Stimulated activated CD4-positive, alpha-beta T cell treated with anti-CD3 and anti-CD28 coated beads, Interleukin-12 subunit alpha, Interleukin-12 subunit beta, amount 100 ng/mL, for 24 hours (primary cell): ENCODE measurements around the gene HDX.
"Not testable (repeated sequence)": the region's sequence is repeated elsewhere in the genome, so short reads cannot be mapped to it uniquely, and the experiment has no call there.

Experiments
- DNase-seq, 2 experiments: peaks; one replicate each; pipeline ENCODE4 v3.0.0-alpha.2; 2020; ENCODE audit warnings: low read depth in 2 of 2

The HDX gene

DNA sequence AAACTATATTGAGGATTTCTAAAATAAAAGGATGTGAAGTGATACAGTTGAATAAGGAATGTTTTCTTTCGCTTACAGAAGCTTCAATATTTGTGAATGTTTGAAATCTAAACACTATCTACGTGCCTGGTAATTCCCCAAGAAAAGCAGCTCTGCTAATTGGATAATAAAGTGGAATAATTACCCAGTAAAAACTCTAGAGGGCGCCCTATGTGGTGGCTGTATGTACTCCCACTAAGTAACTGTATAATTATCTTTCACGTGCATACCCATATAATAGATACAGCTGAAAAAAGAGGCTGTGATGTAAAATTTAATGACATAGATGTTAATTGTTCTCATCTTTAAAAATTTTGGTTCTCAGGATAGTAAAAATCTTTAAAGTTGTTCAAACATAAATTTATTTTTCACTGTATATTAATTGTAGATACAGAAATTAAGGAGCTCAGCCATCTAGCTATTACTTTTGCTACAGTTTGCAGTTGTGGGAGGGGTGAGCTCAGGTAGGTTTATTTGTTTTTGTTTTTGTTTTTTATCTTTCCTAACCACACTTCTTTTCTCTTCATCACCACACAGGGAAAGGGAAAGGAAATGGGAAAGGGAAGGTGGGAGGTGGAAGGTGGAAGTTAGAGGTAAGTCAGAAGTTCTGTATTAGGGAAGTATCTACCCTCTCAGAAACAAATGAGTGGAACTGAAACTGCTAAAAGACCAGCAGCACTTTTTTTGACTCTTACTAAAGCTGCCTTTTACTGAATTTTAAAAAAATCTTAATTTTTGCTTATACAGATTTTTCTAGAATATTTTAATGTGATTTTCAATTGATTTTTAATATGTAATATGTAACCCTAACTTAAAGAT is 162.5 kb downstream of the HDX start:
- no peak for DNase-seq

DNA sequence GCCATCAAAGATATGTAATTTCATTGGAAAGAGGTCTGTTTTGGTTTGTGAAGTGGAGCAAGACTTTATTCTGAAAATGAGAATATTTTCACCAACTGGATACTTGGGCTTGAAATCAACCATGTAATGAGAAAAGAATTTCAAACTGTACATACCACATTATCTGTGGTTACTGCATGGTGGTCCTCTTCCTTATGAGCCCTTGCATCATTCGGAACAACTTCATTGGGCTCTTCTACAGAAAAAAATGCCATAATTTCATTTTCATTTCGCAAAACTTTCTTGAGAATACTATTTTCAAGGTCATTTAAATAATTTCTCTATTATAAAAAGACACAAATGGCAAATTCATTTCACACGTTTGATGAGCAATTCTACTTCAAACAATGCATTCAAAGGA is 165.6 kb downstream of the HDX start:
- no peak for DNase-seq

DNA sequence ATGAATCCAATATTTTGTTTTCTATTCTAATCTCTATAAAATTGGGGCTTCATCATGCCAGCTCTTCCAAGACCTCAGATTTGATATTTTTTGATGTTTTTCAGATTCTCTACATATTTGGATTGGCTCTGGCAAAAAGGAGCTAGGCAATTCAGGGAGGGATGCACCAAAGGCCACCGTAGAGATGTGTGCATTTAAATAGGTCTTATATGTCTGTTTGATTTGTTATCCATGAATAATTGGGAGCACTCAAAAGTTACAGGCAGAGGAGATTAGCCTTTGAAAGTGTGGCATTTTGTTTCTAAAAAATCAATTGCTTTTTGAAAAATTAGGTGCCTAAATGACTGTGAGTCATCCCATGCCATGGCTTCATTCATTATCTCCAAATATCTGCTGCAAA is 167.1 kb downstream of the HDX start:
- no peak for DNase-seq

DNA sequence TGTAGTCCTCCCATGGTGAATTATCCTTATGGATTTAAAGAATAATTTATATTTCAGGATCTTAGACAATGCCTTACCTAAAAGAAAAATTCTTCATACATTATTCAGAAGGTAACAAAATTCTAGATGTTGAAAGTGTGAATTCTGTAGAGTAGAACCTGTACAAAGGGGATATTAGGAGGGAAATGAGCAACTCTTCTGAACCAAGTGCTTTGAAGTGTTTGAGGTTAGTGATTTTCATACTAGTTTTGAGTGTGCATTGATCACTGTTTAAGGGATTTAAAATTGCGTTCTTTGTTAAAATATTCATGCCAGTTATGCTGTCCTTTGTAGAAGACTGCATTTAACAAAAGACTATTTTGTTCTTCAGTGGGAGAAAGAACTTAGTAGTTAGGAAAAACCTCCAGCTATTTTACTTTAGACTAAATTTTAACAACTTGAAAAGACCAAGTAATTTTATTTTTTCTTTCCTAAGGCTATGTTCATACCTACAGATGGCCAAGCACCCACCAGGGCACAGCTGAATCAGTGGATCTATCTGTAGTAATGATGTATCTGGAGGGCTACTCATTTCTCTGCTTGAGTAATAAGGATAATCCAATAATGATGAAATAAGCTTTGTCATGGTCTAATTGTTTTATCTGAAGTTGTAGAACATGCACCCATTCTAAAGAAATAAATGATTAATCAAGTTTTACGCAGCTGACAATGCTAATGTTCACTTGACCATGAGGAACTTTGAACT is 180.0 kb downstream of the HDX start:
- no peak for DNase-seq

DNA sequence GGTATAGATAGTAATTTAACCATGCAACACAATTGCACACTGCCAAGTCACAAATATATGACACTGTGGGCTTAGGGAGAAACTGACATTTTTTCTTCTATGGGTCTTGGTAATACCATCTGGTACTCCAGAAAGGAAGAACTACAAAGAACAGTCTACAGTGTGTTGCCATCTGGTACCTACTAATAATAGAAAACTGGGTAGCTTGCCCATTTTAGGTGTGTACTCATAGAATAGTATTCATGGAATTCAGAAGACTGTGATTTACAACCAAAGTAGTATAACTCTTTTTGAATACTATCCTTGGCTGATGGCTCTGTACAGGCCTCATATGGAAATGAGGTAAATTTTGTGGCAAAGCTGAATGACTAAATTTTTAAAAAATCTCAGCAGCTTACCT is 181.6 kb downstream of the HDX start:
- no peak for DNase-seq

DNA sequence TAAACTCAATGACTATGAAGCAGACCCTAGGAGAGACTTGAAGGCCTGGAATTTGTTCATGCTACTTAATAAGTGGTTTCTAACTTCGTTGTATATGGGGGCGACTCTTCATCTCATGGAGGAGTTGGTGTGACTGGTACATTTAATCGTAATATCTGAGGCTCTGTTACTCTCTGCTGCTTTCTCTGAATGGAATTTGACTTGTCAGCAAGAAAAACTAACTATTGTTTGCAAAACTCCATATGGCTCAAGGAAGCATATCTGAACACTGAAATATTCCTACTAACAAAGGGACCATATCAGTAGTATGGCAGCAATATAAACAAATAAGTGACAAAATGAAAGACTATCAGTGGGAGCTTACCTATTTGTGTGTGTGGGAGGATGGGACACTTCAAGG is 182.2 kb downstream of the HDX start:
- DNase-seq: no peak

DNA sequence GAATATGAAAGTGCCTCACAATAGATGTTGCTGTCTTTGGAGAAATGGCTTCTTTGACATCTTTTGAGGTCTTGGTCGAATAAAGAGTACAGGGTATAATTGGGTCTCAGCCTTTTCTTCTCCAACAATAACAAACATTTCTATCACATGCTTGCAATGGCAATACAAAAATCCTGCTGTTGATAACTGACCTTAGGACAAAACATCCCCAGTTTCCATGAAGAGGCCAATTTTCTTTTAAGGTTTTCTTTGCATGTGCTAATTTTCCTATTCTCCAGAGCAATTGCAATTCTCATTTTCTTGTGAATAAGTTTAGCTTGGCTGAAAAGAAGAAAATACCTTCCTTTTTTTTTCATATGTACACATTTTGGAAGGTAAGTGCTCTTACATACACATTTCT is 183.6 kb downstream of the HDX start:
- no peak for DNase-seq

DNA sequence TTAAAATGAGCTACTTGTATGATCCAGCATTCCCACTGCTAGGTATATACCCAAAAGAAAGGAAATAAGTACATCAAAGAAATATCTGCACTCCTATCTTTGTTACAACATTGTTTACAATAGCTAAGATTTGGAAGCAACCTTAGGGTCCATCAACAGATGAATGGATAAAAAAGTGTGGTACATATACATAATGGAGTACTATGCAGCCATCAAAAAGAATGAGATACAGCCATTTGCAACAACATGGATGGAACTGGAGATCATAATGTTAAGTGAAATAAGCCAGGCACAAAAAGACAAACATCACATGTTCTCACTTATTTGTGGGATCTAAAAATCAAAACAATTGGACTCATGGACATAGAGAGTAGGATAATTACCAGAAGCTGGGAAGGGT is 186.3 kb downstream of the HDX start:
- DNase-seq: not testable (repeated sequence)
